Kidney tubule cell (primary cell): ENCODE results near the gene TTLL13.

ENCODE experiments used
- DNase-seq: peaks from one replicate; pipeline ENCODE4 v3.0.0-alpha.2; 2018; ENCODE audit warnings: low spot score

The TTLL13 gene, protein sequence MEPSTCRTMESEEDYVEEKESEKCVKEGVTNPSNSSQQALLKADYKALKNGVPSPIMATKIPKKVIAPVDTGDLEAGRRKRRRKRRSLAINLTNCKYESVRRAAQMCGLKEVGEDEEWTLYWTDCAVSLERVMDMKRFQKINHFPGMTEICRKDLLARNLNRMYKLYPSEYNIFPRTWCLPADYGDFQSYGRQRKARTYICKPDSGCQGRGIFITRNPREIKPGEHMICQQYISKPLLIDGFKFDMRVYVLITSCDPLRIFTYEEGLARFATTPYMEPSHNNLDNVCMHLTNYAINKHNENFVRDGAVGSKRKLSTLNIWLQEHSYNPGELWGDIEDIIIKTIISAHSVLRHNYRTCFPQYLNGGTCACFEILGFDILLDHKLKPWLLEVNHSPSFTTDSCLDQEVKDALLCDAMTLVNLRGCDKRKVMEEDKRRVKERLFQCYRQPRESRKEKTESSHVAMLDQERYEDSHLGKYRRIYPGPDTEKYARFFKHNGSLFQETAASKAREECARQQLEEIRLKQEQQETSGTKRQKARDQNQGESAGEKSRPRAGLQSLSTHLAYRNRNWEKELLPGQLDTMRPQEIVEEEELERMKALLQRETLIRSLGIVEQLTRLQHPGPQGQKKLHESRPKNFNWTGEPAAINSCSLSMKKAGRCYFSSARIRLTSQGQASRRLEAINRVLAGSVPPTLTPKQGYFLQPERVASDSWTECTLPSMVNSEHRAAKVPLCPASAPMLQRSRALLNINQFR

DNA sequence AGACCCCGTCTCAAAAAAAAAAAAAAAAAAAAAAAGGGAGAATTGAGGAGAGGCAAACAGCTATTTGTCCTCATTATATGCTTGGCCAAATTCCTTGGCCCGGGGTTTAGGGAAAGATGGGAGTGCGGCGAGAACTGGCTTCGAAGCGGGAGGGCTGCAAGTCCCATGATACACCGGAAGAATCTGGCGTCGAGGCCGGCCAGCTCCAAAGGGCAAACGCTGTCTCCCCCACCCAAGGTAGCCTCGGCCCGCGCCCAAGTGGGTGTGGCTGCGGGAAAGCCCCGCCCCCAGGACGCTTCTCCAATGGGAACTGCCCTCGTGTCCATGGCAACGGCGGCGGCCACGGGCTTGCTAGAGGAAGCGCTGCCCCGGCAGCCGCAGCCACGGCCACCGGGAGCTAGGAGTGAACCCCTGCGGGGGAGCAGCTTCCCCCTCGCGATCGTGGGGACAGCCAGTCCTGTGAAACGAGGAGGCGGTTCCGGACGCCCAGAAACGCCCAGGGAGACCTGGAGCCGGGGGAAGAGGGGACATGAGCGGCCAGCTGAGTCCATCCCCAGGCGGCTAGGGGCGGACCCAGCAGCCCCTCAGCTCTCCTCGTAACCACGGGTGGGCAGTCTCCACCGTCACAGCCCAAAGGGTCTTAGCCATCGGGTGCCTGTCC, at the start of gene TTLL13:
Gene TTLL13, plus strand, starts transcription at position 354 of the 661 bp plus-strand sequence. CDS start 1,075 bp downstream, outside the sequence.
- peak; percentile 89 for DNase-seq

- no peak for DNase-seq
Observed at GRCh38 chr15:90200534-90201129, 48.7 kb upstream of the TTLL13 start.

DNA sequence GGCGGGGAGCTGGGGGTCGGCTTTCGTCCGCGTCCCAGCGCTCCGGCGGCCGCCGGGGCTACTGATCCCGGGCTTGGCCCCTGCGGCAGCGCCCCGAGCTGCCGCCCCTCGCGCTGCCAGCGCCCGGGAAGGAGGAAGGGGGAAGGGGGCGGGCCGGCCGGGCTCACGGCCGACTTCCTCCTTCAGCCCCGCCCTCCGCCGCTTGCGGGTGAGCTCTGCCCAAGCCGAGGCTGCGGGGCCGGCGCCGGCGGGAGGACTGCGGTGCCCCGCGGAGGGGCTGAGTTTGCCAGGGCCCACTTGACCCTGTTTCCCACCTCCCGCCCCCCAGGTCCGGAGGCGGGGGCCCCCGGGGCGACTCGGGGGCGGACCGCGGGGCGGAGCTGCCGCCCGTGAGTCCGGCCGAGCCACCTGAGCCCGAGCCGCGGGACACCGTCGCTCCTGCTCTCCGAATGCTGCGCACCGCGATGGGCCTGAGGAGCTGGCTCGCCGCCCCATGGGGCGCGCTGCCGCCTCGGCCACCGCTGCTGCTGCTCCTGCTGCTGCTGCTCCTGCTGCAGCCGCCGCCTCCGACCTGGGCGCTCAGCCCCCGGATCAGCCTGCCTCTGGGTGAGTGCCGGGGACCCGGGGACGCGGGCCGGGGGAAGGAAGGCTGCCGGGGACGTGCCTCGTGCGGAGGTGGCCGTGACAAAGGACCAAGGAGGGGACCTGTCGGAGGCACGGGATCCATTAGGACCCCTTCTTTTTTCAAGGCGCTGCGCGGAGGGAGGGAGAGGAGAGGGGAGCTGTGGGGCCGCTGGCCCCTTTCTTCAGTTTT, 48.0 kb upstream of the TTLL13 start, which contains the start of gene SEMA4B:
Gene SEMA4B, plus strand, starts transcription at position 201 of the 814 bp plus-strand sequence. Its CDS starts 249 bp downstream, at position 450.
- DNase-seq: peak; percentile 72

- no peak for DNase-seq
Observed at GRCh38 chr15:90201944-90202375, 47.4 kb upstream of the TTLL13 start.

DNA sequence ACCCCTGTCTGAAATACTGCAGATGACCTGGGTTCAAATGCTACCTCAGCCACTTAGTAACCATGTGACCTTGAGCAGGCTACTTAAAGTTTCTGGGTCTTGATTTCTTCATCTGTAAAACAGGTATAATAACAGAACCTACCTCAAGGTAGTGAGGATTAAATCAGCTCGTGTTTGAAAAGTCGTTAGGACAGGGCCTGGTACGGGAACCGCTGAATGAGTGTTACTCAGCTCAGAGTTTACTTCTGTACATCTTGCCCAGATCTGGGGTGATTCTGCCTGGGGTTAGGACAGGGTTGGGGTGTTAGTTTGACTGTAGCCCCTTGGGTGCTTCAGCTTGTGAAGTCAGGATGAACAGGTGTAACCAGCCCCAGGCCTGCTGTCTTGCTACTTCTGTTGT, 46.4 kb upstream of the TTLL13 start:
- no peak for DNase-seq

DNA sequence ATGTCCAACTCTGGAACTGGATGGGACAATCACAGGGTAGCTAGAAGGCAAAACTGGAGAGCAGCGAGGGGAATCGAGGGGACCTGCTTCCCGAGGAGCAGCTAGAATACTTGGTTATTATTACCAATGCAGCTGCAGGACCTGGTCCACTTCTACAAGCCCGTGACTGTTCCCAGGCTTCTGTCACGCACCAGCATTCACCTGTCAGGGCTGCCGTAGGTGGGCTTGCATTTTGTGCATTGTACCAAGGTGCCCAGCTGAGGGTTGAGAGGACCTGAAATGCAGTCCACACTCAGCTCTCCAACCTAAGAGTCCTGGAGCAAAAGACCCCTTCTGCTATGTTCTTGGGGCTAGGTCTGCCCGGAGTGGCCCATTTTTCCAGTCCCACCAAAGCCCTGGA, 45.9 kb upstream of the TTLL13 start:
- no peak for DNase-seq

DNA sequence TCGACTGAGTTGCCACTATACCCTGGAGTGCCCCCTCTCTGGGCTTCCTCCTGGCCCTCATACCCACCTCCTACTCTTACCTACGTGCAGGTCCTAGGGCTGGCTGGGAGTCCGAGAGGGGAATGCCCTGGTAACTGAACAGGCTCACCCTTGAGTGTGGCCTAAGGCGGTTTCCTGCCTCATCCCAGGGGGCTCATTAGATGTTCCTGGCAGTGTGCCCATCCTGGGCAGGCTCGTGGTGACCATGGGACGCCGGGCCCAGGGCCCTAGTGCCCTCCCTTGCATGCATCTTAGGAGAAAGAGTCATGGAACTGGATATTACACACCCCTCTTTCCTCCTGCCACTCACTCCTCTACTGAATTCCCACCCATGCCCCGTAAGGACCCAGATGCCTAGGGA, 45.4 kb upstream of the TTLL13 start:
- DNase-seq: peak; percentile 65

DNA sequence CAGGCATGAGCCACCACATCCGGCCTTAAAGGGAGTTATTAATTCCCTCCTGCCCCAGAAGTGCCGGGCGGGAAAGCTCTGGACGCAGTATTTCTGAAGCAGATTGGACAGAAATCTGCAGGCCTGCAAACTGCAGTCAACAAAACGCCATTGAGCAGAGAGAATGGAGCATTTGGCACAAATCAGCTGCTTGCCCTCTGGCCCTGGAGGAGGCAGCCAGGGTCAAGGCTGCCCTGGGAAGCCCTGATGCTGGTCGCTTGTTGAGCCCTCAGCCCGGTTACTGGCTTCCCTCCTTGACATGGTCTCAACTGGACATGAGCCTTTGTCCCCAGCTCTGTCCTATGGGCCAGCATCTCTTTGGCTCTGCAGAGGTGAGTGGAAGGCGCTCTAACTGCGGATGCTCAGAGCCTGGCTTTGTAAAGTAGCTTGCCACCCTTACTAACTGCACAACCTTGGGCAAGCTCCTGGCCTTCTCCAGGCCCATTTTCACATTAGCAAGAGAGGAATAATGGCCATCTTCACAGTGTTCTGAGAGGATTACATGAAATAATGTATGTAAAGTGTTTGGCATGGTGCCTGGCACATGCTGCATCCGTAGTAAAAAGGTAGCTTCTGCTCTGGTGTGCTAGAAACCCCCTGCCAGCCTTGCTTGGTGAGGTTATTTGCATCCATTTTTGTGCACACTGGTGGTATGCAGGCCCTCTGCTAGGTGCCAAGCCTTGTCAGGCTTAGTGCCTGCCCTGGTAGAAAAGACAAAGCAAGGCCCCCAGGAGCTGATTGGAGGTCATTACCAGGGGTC, 44.1 kb upstream of the TTLL13 start:
- no peak for DNase-seq

- no peak for DNase-seq
Observed at GRCh38 chr15:90205886-90206285, 43.5 kb upstream of the TTLL13 start.

GRCh38 chr15:90207252-90207651, 42.1 kb upstream of the TTLL13 start:
- DNase-seq: no peak

DNA sequence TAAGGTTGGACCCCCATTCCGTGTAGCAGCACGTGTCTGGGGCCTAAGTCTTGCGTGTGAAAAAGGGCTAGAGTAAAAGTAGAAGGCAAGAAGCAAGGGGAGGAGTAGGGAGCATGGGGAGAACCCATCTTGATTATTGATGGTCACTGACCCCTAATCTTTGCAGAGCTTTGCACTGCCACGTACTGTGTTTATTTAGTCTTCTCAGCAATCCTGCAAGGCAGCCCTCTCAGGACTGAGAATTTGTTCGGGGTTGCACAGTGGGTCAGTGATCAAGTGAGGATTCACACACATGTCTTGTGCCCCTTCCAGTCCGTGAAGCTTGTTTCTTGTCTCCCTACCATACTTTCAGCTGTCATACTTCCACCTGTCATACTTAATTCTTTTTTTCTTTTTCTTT, 41.0 kb upstream of the TTLL13 start:
- DNase-seq: no peak

- peak; percentile 68 for DNase-seq
Observed at GRCh38 chr15:90209591-90209990, 39.8 kb upstream of the TTLL13 start.

GRCh38 chr15:90210593-90210992, 38.8 kb upstream of the TTLL13 start:
- DNase-seq: no peak

DNA sequence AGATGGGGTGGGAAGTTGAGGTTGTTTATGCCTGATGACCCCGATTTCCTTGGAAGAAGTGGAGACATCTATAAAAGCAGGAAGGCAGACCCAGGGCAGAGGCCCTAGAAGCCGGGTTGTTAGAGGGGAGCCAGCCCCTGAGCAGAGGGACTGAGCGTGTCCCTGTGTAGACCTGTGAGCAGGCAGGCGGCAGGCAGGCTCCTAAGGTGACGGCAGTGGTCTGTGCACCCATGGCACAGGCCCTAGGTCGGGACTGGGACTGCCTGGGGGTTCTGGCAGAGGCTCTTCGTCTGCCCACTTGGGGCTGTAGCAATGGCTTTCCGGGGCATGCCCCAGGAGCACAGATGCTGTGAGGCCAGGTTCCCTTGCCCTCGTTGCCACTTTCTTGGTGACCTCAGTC, 38.3 kb upstream of the TTLL13 start:
- DNase-seq: no peak

DNA sequence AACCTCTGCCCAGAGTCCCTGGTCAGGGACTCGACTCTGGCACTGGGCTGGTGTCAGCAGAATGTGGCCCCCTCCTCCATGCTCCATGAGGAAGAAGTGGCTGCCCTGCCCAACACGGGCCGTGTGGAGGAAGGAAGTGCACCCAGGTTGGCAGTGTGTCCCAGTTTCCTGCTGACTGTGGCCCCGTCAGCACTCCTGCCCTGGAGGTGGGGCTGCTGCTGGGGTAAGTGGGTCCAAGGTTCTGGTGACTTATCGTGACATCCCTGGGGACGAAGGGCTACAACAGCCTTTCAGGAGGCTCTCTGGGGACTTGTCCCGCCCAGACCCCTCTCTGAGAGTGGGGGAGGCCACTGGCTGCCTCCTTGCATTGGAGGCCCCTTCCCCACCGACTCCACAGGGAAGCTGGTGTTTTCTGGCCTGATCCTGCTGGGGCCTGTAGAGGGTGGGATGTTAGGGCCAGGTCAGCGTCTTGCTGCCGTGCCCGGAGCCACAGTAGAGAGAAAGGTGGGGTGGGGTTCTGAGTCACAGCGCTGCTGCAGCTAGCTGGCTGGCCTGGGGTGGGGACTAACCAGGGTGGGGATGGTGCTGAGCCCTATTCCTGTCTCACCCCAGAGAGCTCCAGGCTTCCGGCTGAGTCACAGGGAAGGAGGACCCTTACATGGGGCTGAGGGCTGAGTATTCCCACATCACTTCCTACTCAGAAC, 37.8 kb upstream of the TTLL13 start:
- DNase-seq: peak; percentile 93

DNA sequence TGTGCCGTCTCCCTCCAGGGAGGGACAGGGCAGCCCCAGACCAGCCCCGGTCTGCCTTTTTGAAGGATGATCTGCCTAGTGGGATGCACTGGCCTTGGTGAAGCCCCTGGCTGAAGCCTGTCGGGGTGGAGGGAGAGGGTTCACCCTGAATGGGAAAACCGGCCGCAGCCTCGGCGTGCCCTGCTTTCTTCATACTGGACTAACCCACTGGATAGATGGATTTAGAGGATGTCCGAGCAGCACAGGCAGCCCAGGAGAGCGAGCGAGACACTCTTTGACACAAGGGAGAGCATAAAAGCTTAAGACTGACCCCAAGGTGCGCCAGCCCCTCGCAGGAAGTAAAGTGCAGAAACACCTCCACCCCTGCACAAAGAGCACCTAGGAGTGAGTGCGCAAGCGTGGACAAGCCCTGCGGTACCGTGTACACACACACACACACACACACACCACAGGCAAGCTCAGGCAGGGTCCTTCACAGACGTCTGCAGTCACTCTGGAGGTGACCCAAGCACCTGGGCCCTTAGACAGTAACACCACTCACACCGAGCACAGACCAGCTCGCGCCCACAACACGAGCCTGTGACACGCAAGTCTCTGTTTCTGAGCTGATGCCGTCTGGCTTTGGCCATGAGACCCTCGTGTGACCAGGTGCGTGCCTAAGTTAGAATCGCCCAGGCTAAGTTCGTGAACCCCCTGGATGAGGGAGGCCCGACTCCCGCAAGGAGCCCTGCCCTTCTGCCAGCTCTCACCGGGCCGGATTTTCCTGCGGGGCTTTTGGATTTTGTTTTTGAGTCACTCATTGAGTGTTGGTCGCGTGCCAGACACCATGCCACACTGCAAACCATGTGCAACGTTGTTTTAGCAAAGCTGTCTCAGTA, 36.9 kb upstream of the TTLL13 start:
- peak; percentile 70 for DNase-seq

GRCh38 chr15:90213122-90213817, 36.1 kb upstream of the TTLL13 start:
- no peak for DNase-seq

DNA sequence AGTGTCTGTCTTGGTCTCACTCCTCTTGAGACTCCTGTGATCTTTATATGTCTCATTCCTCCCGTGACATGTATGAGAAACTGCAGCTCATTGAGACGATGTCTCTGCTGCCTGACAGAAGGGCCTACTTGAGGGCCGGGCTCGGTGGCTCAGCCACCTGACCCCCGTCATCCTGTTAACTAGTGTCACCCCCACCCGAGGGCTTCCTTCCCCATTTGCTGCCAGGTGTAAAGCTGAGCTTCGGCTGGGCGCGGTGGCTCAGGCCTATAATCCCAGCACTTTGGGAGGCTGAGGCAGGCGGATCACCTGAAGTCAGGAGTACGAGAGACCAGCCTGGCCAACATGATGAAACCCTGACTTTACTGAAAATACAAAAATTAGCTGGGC, 35.5 kb upstream of the TTLL13 start:
- DNase-seq: no peak
